Right lobe of liver (tissue), 6 donors: ENCODE results near the gene FAM72B. TPM values are rescaled to one million over a fixed set of nuclear protein-coding genes. Genes with fewer than 3 reads are reported as not detected.
"Not testable (repeated sequence)": the region's sequence is repeated elsewhere in the genome, so short reads cannot be mapped to it uniquely, and the experiment has no call there.

Experiments used
- ATAC-seq, 4 donors: fragments of 200-7000 bp; cut with Tn5 transposase; one replicate each; pipeline ENCODE4 v1.9.1; 2020; ENCODE audit warnings: mild to moderate bottlenecking in 4 of 4, moderate library complexity in 4 of 4
- DNase-seq, 3 donors: peaks; one replicate each; pipeline ENCODE4 v3.0.0-alpha.2; 2020
- H3K27ac ChIP-seq, 3 donors: fragments of 200-600 bp; one replicate each; pipeline ENCODE4 v1.8.0; 2022
- H3K27me3 ChIP-seq, 2 donors: fragments of 200-600 bp; one replicate each; pipeline ENCODE4 v1.8.0; 2022
- H3K36me3 ChIP-seq, 4 donors: fragments of 200-600 bp; sonication (generic) in 1 of 4; one replicate each; pipeline versions ENCODE4 v1.5.1 to v1.8.0; 2017 to 2022; ENCODE audit warnings: control low read depth in 1 of 4
- H3K4me1 ChIP-seq, 4 donors: fragments of 200-600 bp; sonication (generic) in 1 of 4; one replicate each; pipeline versions ENCODE4 v1.5.1 to v1.8.0; 2017 to 2022; ENCODE audit warnings: control low read depth in 1 of 4
- H3K4me3 ChIP-seq, 3 donors: fragments of 200-600 bp; one replicate each; pipeline ENCODE4 v1.8.0; 2022
- H3K9me3 ChIP-seq, 4 donors: fragments of 200-600 bp; sonication (generic) in 1 of 4; one replicate each; pipeline versions ENCODE4 v1.5.1 to v1.8.0; 2017 to 2022; ENCODE audit warnings: control low read depth in 1 of 4
- WGBS: methylation state at CpG from one replicate; pipeline ENCODE4 v1.1.6; 2018; ENCODE audit warnings: low coverage, low lambda C conversion rate; ENCODE audit not compliant: insufficient coverage; ENCODE audit errors: missing lambda C conversion rate; 5-methylcytosine and 5-hydroxymethylcytosine counted together
- intact Hi-C, 2 donors: fragments of 100-400 bp; cut with DNase I; formaldehyde crosslinking; loops; one replicate each; pipeline versions ENCODE4 v1.11.2 to v1.14.1; 2022
- total RNA-seq, 6 experiments: library from RNA; depleted of rRNA in 2 of 6; stranded (reverse); fragments of >200 nt in 2 of 6; fragmentation: NEBNext Ultra II Directional in 3 of 6; extraction: Animal tissue kit (Norgen Biotek cat#: 25700) in 3 of 6; gene quantifications; one replicate each; pipeline versions ENCODE4 v1.1.0 to v1.2.4, GENCODE V29; 2016 to 2023
- TF ChIP-seq, protein P1 (sequence below), 4 donors: fragments of 200-600 bp in 3 of 4; fragments of 450-650 bp in 1 of 4; IDR thresholded peaks; one replicate each; pipeline versions ENCODE4 v1.5.1 to v1.8.0; 2016 to 2022; ENCODE audit warnings: antibody characterized with exemption in 4 of 4, mild to moderate bottlenecking in 2 of 4
- donor health status: DM: no; HTN: yes; CAD: no.
- donor health status: DM: no; HTN: no; CAD: no.
- donor health status: DM: no; HTN: no; CAD: no.
- donor health status: DM: no; HTN: yes; CAD: no.
- donor health status: DM: no; HTN: yes; CAD: no.

The FAM72B gene
- total RNA-seq, 6 experiments from 2014 or later, result 0.38 to 0.68 (median 0.64) TPM; not detected in 2

DNA sequence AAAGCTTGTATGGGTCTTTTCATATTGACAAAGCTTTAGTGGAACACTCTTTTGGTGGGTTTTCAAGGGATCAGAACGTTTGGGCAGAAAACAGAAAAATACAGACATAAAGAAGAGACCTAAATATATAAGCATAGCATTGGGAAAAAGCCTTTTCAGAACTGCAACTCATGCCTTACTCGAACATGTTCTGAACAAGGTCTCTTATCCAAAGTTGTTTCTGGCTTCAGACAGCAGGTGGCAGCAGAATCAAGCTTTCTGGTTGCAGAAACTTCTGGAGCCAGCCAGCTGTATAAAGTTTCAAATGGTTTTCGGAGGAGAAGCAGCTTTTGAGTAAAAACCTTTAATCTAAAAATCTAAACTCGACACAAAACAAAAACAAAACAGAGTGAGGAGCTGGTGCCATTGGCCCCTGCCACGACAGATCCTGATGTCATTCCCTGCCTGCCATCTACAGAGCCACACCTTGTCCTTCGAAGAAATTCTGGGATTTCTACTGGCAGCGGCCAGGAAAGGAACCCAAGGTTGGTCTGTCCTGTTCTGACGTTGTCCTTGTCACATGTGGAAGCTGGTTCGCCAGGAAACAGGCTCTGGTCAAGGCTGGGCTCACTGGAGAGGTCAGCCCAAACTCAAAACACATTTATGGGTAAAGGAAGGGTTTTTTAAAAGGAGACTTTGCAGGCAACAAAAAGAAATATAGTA lies 35.5 kb downstream of the FAM72B start:
- WGBS, result 0% methylated on average over 2 of the region's 9 CpGs
- H3K36me3 ChIP-seq, H3K4me1 ChIP-seq, H3K27ac ChIP-seq, intact Hi-C loops, H3K4me3 ChIP-seq, DNase-seq, H3K27me3 ChIP-seq, H3K9me3 ChIP-seq: not testable (repeated sequence)
- ATAC-seq, result peak; percentile 92 to 97 (median 96)
- TF ChIP-seq, protein P1, sequence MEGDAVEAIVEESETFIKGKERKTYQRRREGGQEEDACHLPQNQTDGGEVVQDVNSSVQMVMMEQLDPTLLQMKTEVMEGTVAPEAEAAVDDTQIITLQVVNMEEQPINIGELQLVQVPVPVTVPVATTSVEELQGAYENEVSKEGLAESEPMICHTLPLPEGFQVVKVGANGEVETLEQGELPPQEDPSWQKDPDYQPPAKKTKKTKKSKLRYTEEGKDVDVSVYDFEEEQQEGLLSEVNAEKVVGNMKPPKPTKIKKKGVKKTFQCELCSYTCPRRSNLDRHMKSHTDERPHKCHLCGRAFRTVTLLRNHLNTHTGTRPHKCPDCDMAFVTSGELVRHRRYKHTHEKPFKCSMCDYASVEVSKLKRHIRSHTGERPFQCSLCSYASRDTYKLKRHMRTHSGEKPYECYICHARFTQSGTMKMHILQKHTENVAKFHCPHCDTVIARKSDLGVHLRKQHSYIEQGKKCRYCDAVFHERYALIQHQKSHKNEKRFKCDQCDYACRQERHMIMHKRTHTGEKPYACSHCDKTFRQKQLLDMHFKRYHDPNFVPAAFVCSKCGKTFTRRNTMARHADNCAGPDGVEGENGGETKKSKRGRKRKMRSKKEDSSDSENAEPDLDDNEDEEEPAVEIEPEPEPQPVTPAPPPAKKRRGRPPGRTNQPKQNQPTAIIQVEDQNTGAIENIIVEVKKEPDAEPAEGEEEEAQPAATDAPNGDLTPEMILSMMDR (IDR thresholded peaks at IDR 0.05), result peak in 2 of 4 donors; percentile 14 to 24

GRCh38 chr1:121140393-121140792 lies 43.7 kb downstream of the FAM72B start:
- H3K27ac ChIP-seq, intact Hi-C loops, H3K9me3 ChIP-seq, H3K27me3 ChIP-seq, DNase-seq, H3K4me3 ChIP-seq, ATAC-seq, H3K36me3 ChIP-seq, H3K4me1 ChIP-seq: not testable (repeated sequence)
- no CpG with 5 or more reads among the region's 6 CpGs for WGBS

GRCh38 chr1:121131494-121131893 lies 52.6 kb downstream of the FAM72B start:
- H3K4me3 ChIP-seq, H3K27ac ChIP-seq, H3K4me1 ChIP-seq, H3K36me3 ChIP-seq, H3K27me3 ChIP-seq, intact Hi-C loops, H3K9me3 ChIP-seq, DNase-seq: not testable (repeated sequence)
- ATAC-seq, result peak; percentile 52 to 84 (median 58)
- WGBS, result no CpG with 5 or more reads among the region's 1 CpG

GRCh38 chr1:121118480-121118824 lies 65.7 kb downstream of the FAM72B start:
- H3K27me3 ChIP-seq, intact Hi-C loops, H3K4me1 ChIP-seq, H3K36me3 ChIP-seq, H3K27ac ChIP-seq, DNase-seq, H3K9me3 ChIP-seq: not testable (repeated sequence)
- peak; percentile 32 to 54 (median 40) for ATAC-seq
- H3K4me3 ChIP-seq, result peak overlapping the region in 1 of 3 donors; percentile 40
- no CpG with 5 or more reads among the region's 20 CpGs for WGBS

Other genes starting within 250 kb of the FAM72B start
- 1 to 10 TPM; 3.7 to 7.3 (median 5.4) TPM for gene SRGAP2C, start 635 bp upstream of the FAM72B start, total RNA-seq